Inferior parietal cortex (tissue), 1 donor: Measurements from ENCODE around the gene MREG.

ENCODE experiments used
- DNase-seq: peaks from one replicate; pipeline ENCODE4 v3.0.0-alpha.2; 2016; ENCODE audit errors: extremely low spot score

The MREG gene

DNA sequence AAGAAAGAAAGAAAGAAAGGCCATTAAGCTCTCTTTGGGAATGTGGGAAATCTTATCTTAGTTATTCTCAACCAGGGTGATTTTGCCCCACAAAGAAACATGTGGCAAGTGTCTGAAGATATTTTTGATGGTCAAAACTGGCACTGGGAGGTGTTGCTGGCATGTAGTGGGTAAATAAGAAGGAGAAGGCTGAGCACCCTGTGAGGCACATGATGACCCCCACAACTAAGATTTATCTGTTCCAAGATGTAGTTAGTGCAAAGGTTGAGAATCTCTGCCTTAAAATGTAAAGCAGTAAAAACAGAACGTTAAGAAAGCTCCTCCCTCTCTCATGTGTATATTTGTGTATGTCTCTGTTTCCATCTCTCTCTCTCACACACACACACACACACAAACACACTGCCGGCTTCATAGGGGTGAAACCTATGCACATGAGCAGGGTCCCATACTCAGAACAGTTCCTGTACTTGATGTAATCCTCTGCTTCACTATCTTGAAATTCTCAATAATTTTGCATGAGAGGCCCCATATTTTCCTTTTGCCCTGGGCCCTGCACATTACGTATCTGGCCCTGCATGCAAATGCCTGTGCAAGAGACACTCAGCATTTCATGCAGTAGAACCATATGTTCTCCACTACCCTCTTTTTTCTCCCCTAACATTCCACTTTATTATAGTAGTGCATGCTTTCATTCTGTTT is 94.3 kb downstream of the MREG start:
- no peak for DNase-seq

DNA sequence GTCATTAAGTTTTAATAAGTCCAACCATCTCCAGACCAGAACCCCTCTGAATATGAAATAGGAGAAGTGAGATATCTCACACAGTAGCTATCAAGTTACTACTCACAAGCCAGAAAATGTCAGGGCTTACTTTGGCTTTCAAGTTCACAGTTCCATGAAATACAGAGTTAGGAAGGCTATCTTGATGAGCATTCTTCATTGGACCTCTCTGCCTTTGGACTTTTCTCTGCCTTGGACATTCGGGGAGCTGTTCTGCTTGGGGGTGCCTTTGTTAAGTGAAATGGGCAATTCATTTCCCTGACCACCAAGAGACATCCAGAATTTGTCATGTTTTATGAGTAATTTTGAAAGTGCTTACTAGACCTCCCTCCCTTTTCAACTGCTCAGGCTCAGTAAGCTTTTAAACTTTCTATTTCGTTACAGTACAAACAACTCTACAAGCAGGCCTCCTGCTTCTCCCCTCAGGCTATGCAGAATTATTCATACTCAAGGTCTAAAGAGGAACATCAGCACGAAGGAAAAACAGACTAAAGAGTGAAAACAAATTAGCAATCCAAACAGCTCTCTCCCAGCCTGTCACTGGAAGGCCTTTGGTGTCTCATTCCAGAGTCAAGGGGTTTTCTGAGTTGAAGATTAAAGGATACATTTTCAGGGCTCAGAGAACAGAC is 95.3 kb downstream of the MREG start:
- DNase-seq: no peak

DNA sequence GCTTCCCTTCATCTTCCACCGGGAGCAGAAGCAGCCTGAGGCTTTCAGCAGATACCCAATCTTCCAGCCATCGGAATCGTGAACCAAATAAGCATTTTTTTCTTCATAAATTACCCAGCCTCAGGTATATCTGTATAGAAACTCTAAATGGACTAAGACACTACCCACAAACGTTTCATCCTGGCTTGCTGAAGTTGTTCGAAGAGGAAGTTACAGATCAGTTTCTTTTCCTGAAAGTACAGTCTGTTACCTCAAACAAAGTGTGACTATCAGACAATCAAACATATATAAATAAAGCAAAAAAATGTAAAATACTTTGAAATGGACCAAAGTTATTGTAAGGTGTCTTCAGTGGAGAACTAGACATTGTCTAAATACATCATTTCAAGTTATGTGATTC is 97.9 kb downstream of the MREG start:
- DNase-seq: no peak

GRCh38 chr2:215914777-215915165 is 98.6 kb downstream of the MREG start:
- no peak for DNase-seq

DNA sequence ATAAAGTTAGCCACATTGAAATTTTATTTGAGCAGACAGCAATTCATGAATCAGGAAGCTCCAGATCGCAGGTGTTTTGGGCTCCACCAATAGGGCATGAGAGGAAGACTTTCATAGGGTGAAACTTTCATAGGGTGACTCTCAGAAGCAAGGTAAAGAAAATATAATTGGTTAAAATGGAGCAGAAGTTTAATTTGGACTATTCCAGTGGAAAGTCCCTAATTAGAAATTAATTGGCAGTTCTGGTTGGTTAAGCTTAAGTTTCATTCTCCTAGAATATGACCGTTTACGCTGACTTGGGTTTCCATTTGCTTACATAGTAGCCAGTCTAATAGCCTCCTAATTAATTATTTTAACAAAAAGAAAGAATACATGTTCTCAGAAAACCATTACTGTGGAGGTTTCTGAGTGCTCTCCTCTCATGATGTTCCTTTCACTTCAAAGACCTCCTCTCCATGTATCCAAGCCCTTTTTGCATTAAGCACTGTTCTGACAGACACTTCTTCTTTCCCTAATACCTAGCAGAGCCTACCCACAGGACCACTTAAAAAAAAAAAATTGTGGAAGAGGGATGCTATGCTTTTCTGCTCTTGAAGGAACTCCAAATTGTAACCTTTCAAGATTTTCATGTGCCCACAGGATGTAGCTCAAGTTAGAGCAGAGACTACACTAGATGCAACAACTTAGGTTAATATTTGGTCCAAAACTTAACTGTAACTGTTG is 99.1 kb downstream of the MREG start:
- DNase-seq: no peak

DNA sequence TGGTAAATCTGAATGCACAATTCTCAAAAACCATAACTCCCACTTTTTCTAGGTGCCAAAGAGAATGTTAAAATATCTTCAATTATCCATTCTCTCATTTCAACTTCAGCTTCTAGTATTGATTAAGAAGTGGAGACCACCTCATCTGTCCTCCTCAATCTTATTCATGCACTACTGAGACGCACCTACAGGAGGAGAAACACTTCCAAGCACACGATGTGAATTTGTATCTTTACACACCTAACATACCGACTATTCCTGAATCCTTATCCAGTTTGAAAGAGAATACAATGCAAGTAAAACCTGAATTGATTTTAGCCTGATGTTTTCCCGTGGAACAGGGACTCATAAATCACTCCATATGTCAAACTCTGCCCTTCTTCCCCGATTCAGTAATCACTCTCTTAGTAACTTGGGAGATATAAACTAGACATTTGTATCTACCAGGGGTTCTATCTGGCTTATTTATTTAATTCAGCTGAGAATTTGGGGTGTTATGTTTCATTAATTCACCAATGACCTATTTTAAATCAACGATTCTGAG is 101.0 kb downstream of the MREG start:
- DNase-seq: no peak

DNA sequence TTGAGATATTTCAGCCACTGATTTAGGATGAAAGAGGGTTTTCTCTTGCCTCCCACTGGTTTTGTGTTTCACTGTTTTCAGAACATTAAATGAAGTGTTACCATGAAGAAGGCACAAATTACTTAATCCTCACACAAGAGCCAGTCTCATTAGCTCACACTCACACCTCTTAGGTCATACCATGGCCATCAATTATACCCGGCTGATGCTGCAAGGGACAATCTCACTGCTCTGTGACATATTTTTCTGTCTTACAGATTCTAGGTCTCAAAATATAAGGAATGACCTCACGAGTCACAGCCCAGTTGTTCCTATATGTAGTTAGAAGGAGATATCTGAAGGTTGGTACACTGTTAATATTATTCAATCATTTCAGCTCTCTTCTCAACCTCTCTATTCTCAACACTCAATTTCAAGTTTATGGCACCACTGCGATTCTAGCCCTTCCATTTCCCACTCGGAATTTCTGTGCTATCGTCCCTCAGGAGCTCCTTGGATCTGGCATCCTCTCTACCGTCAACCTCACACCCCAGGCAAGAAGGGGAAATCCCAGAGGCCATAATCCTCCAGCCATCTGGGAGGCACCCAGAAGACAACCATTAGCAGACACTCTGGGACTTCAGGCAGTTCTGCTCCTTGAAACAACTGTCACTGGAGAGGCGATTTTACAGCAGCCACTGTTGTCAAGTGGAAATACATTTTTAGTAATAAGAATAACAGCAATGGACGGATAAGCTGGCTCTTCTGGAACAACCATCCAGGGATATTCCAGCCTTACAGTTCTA is 101.9 kb downstream of the MREG start:
- no peak for DNase-seq

DNA sequence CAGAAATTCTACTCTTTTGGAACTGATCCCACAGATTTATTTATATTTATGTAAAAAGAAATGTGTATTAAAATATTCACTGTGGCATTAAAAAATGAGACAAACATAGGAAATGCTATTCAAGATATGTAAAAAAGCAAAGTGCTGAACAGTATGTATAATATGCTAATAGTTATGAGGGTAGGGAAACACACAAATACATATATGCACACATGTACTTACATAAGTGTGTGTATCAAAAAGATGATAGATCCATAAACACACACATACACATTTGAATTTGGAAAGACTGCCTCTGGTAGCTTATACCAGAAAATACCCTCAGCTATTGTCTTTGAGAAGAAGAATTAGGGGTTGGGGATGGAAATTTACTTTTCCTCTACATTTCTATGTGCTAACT is 103.2 kb downstream of the MREG start:
- no peak for DNase-seq

- DNase-seq: no peak
Observed at GRCh38 chr2:215907147-215907546, 106.2 kb downstream of the MREG start.

- no peak for DNase-seq
Observed at GRCh38 chr2:215906458-215906857, 106.9 kb downstream of the MREG start.

DNA sequence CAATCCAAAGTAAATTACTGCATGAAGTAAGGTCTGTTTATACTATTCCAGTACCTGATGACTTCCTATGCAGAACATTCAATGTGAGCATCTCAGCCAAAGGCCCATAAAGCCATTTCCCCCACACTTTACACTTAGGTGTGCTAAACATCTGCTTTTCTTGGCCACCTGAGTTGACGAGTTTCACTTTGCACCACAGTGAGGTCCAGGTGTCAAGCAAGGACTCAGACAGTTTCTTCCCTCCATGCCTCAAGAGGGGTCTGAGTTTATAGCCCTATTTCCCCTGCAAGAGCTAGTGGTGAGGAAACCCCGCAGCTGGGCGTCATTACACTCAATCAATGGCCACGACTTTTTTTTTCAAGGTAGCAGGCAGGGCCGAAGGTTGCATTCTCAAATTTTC is 107.7 kb downstream of the MREG start:
- no peak for DNase-seq

GRCh38 chr2:215904101-215904500 is 109.2 kb downstream of the MREG start:
- no peak for DNase-seq

DNA sequence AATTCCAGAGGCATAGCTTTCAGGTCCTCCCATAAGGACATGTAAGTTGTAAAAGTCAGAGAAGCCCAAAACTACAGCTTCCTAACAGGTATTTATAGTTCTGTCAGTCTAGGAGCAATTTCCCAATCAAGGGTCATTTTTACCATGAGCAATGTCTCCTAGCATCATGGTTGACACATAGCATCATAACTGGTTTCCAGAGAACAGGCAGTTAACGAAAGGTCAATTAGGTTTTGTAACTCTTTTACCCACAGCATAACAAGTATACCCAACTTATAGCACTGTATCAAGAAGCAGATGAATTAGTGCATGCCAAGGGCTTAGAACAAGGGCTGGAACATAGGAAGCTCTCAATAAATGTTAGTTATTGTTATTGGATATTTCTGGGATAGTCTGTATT is 110.1 kb downstream of the MREG start:
- DNase-seq: no peak

DNA sequence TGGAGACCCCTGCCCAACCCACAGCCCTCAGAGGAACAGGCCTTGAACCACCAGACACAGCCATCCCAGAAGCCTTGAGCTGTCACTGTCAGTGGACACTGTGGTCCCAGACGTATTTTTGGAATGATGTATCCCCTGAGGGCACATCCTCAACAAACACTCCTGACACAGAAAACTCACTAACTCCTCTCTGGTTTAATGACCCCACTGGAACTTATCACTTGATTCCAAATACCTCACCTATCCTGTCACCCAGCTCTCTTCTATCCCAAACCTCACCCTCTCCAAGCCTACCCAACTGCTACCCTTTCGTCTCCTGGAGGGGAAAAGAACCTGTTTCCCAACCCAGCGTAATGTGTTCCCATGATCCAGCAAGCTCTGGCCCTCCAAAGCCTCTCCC is 111.6 kb downstream of the MREG start:
- DNase-seq: no peak

DNA sequence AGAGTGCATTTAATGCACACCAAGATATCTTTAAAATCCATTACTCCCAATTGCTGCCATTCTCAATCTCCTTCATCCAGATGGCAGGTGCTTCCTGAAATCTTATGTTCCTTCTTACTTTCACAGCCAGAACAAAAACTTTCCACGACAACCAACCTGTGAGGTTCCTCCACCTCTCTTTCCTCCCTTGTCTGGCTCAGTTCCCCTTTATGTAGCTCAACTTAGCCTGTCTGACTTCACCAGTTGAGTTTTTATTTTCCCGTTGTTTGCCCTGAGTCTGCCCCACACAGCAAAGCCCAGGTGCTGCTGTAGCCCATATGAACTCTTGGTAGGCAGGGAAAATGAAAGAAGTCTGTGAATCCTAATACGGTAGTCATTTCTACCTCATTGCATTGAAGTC is 112.5 kb downstream of the MREG start:
- no peak for DNase-seq

DNA sequence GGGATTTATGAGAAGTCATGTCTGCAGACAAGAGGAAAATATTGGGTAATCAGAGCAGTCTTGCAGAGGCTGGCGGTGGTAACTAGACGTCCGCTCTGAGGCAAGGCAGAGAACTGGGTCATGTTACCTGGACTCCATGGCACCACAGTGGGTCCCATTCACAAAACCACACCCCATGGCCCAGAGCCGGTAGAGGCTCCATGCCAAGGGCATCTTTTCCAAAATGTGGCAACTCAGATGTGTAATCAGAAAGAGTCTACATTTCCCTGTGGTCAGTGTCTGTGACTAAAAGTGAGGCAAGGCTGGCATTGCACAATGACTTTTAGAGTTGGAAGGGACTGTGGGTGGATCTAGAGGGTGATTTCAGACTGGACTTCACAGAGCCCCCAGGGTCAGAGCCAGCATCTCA is 113.1 kb downstream of the MREG start:
- DNase-seq: no peak

GRCh38 chr2:215899141-215900074 is 113.9 kb downstream of the MREG start:
- DNase-seq: no peak

DNA sequence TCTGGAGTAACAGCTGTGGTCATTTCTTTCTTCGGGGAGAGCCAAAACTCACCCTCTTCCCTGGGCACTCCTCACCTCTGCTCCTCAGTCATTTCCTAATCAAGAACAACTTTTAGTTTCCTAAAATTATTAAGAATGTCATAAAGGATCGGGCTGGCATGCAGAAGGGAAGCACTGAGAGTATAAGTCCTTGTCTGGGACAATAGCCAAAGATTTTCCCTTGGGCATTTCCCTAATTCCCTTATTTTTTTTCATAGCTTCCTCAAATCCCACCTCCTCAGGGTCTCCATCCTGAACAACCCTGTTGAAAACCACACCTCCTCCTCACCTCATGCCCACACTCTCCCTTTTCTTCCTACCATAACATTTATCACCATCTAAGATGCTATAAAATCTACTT is 115.0 kb downstream of the MREG start:
- no peak for DNase-seq

DNA sequence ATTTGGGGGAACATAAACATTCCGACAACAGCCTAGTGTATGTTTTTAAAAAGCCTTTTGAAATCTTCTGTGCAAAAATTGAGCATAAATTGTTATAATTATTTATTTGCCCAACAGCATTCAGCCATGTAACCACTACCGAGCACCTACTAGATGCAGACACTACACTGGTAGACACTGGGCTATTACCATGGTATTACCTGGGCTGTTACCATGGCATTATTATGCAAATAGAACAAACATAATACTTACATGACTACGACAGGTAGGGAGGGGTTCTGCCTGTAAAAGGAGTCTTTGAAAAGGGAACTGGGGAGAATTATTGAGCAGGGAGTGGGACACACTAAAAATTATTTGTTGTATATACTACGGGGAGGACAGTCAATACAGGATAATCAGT is 116.4 kb downstream of the MREG start:
- DNase-seq: no peak

DNA sequence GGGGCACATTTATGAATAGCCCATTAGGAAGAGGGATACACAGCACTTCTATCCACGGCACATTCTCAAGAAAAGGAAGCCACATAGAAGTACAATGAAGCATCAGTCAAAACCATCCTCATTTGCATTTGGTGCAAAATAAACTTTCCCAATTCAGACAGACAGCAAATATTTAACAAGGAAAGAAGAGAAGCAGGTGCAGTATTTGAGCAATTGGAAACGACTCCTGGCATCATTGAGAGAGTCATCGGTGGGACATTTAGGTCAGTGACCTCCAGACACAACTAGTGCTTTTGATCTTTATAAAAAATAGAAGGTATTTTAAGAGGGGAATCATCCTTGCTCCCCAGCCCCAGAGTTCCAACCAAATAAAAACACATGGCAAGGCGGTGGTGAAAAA is 118.0 kb downstream of the MREG start:
- no peak for DNase-seq
